Spleen (tissue), 7 donors: ENCODE data around the gene COL4A1.

Source experiments
- POLR2A ChIP-seq, 3 donors: fragments of 450-650 bp; IDR thresholded peaks; one replicate each; pipeline ENCODE4 v1.5.1; 2017; ENCODE audit warnings: antibody characterized with exemption in 3 of 3, mild to moderate bottlenecking in 1 of 3
- POLR2AphosphoS5 ChIP-seq, 3 donors: sonication (generic); formaldehyde crosslinking; IDR thresholded peaks; one replicate each; pipeline ENCODE4 v1.5.1; 2017; ENCODE audit warnings: antibody characterized with exemption in 3 of 3
- TF ChIP-seq, protein P1 (sequence below), 11 experiments: fragments of 200-600 bp in 7 of 11; fragments of 450-650 bp in 4 of 11; sonication (generic) in 4 of 11; IDR thresholded peaks in 8 of 11; conservative IDR thresholded peaks in 3 of 11; 1 replicate in 7 of 11; 2 replicates in 4 of 11; pipeline versions ENCODE4 v1.4.0 to v1.8.0; 2016 to 2021; ENCODE audit warnings: antibody characterized with exemption in 11 of 11, inconsistent platforms in 4 of 11, mild to moderate bottlenecking in 1 of 11
- donor health status: DM: no; HTN: no; CAD: no; lungs with moderate emphysema.
- donor health status: DM: no; HTN: no; CAD: no.
- donor health status: DM: no; HTN: no; CAD: no.

DNA sequence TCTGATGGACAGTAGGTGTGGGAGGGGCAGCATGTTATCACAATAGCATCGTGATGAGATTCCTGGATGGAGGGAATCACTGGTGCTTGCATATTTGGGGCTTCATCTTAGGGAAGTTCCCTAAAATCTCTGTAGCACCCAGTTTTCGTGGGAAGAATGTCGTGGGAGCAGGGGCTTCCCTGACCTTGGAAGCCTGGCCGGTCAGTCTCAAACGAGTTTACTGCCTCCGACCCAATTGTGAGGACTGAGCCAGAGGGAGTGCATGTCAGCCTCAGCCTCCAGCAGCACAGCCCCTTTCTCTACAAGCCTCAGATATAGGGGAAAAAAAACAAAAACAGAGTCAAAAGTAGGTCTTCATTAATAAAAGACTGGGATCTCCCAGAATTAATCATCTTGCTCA, 32.3 kb upstream of the COL4A1 start:
- TF ChIP-seq POLR2A (IDR thresholded peaks at IDR 0.05) (no peak), POLR2AphosphoS5 (IDR thresholded peaks at IDR 0.05) (no peak)
- TF ChIP-seq, protein P1, sequence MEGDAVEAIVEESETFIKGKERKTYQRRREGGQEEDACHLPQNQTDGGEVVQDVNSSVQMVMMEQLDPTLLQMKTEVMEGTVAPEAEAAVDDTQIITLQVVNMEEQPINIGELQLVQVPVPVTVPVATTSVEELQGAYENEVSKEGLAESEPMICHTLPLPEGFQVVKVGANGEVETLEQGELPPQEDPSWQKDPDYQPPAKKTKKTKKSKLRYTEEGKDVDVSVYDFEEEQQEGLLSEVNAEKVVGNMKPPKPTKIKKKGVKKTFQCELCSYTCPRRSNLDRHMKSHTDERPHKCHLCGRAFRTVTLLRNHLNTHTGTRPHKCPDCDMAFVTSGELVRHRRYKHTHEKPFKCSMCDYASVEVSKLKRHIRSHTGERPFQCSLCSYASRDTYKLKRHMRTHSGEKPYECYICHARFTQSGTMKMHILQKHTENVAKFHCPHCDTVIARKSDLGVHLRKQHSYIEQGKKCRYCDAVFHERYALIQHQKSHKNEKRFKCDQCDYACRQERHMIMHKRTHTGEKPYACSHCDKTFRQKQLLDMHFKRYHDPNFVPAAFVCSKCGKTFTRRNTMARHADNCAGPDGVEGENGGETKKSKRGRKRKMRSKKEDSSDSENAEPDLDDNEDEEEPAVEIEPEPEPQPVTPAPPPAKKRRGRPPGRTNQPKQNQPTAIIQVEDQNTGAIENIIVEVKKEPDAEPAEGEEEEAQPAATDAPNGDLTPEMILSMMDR (IDR thresholded peaks at IDR 0.05 in 8 of 11, conservative IDR thresholded peaks at IDR 0.05 in 3 of 11): no peak
